OCI-LY1 (cell line): ENCODE results near the gene NXN.

Experiments
- EZH2 ChIP-seq: fragments of 200-600 bp; sonication (generic), shearing (Covaris generic); IDR thresholded peaks from 2 replicates; pipeline ENCODE4 v1.8.0; 2017; ENCODE audit warnings: borderline replicate concordance, mixed run types, mild to moderate bottlenecking, antibody characterized with exemption, low read length, moderate library complexity, mixed read lengths
- TF ChIP-seq, protein P1 (sequence below): fragments of 200-600 bp; sonication (generic), shearing (Covaris generic); IDR thresholded peaks from 2 replicates; pipeline ENCODE4 v1.5.1; 2017; ENCODE audit warnings: mild to moderate bottlenecking, antibody characterized with exemption, low read length, moderate library complexity, mixed read lengths

GRCh38 chr17:1010086-1010450, 30.5 kb upstream of the NXN start:
- TF ChIP-seq, protein P1, sequence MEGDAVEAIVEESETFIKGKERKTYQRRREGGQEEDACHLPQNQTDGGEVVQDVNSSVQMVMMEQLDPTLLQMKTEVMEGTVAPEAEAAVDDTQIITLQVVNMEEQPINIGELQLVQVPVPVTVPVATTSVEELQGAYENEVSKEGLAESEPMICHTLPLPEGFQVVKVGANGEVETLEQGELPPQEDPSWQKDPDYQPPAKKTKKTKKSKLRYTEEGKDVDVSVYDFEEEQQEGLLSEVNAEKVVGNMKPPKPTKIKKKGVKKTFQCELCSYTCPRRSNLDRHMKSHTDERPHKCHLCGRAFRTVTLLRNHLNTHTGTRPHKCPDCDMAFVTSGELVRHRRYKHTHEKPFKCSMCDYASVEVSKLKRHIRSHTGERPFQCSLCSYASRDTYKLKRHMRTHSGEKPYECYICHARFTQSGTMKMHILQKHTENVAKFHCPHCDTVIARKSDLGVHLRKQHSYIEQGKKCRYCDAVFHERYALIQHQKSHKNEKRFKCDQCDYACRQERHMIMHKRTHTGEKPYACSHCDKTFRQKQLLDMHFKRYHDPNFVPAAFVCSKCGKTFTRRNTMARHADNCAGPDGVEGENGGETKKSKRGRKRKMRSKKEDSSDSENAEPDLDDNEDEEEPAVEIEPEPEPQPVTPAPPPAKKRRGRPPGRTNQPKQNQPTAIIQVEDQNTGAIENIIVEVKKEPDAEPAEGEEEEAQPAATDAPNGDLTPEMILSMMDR, result no peak
- TF ChIP-seq EZH2, result no peak
